HG03571 (cell line): ENCODE measurements around the gene EVI5L.
"Not testable (repeated sequence)": the region's sequence is repeated elsewhere in the genome, so short reads cannot be mapped to it uniquely, and the experiment has no call there.

Experiments
- ATAC-seq: cut with Tn5 transposase; IDR thresholded peaks from one replicate; pipeline ENCODE4 v1.9.1; 2021; ENCODE audit not compliant: unreplicated experiment

EVI5L gene

DNA sequence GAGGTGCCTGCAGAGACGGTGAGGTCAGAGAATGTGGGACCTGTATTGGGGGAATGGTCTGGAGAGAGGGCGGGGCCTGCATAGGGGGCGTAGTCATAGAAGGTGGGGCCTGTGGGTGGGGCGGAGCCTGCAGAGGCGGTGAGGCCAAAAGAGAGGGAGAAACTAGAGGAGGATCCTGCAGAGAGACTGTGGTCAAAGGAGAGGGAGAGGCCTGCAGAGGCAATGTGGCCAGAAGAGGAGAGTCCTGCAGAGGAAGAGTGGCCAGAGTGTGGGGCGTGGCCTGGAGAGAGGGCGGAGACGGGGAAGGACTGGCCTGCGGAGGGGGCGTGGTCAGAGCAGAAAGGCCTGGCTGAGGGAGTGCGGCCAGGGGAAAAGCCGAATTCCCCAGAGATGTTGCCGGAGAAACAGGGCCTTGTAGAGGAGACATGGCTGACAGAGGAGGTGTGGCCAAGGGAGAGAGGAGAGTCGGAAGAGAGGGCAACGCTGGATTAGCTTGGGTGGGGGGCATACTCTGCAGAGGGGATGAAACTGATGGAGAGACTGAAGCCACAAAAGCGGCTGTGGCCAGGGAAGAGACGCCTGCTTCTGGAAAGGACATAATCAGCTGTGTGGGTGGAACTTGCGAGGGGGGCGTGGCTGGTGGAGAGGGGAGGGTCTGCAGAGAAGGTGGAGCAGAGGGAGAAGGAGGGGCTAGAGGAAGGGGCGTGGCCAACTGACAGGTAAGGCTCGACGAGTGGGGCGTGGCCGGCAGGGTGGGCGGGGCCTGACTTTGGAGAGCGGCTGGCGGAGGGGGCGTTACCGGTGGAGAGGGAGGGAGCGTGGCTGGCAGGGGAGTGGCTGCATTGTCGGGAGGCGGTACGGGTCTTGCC, 41.7 kb downstream of the EVI5L start:
- no peak for ATAC-seq

DNA sequence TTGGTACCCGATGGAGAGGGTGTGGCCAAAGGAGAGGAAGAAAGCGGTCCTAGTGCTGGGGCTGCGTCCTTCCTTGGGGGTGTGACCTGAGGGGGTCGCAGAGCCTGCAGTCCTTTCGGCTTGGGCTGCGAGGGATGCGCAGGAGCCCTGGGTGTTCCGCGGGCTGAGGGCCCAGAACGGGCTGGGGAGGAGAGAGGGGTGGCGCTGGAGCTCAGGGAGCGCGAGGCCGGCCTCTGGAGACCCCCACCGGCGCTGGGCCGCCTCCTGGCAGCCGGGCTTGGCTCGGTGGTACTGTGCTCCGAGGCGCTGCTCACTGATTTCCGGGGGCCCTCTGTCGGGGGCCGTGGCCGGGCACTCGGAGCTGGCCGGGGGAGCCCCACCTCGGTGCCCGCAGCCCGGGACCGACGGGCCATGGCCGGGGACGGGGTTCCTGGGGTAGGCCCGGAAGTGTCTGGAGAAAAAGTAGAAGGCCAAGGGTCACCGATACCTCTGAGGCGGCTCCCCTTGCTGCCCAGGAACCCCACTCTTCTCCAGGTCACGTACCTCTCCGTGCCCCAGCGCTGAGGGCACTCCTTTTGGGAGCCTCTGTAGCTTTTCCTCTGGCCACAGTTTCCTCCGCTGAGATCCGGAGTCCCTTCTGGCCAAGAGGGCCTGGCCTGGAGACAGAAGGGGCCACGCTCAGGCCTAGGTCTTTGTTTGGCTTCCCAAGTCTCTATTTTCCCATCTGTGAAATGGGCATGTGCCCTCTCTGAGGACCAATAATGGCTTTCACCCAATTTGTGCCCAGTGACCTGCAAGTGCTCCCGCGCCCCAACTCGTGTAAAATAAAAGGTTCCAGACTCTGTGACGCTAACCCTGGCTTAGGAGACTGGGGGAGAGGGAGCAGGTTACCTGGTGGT, 42.5 kb downstream of the EVI5L start:
- ATAC-seq, result no peak

- no peak for ATAC-seq
Measured at GRCh38 chr19:7873304-7874075, 43.5 kb downstream of the EVI5L start.

DNA sequence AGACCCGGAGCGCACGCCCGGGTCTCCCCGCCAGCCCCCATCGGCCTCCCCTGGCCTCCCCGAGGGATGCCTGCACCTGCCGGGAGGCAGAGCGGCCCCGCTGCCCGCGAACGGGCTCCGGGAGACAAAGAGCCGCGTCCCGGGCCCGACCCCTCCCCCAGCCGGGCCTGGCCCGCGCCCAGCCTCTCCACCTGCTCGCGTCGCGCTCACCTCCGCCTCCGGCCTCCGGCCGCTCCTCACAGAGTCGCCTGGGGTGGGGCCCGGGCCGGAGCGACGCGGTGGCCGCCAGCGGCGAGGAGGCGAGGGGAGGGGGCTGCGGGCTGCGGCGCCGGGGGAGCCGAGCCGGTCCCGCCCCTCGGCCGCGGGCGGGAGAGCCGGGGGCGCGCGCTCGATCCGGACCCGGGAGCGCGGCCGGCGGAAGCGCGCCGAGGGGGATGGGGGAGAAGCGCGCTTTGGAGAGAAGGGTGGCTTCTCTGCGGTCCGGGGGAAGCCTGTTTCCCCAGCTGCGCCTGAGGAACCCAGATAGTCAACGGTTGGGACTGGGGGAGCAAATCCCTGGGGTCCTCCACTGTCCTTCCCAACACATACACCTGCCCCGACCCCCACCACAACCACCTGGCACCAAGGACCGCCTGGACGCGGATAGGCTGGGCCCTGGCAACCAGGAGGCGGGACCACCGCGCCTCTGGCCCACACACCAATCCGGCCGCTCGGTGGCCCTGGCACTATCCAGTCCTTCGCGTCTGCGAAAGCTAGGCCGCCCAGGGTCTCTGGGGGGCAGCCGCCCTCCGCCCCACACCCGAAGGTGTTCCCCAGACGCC, 44.3 kb downstream of the EVI5L start, which contains the start of gene PRR36:
Gene PRR36 (minus strand): TSS at position 315 of the 821 bp plus-strand sequence. CDS start 701 bp downstream, outside the sequence.
- no peak for ATAC-seq

GRCh38 chr19:7874897-7875273, 44.9 kb downstream of the EVI5L start:
- ATAC-seq, result no peak

GRCh38 chr19:7877249-7877836, 47.3 kb downstream of the EVI5L start:
- no peak for ATAC-seq

DNA sequence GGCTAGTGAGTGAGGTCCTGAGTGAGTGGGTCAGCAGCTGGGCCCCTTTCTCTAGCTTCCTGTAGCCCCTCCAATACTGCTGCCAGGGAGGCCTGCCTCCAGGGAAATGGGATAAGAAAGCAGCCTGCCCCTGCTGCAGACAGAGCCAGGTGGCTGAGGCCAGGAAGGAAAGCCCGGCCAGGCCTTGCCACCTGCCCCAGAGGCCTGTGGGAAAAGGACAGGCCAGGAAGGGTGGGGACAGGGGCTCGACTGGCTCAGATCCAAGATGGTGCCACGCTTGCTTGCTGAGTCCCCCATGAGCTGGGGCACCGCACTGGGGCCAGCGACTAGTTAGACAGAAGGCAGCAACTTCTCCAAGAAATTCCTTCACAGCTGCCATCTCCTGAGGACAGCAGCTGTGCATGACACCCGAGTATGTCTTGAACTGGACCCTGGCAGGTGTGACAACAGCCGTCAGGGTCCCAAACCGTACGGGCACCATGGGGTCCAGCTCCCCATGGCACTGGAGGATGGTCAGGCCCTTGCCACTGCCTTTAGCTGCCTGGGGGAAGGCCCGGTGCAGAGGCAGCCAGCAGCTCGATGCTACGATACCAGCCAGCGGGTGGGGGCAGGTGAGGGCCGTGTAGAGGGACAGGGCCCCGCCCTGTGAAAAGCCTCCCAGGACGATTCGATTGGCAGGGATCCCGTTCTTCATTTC, 49.2 kb downstream of the EVI5L start:
- ATAC-seq, result no peak

DNA sequence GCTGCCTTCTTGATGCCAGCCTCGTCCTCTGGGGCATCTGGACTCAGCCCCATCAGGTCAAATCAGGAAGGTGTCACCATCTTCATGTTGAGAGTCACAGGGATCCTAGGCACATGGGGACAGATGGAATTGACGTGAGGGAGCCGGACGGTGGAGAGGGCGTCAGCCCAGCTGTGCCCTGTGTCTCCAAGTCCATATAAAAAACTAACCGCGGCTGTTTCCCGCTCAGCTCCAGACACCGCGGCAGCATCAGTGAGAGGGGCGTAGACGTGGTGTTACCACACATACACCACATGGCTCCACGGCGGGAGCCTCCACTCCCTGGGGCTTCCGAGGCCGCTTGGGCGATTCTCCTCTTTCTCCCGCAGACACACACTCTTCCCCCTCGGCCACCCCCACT, 49.8 kb downstream of the EVI5L start:
- no peak for ATAC-seq

DNA sequence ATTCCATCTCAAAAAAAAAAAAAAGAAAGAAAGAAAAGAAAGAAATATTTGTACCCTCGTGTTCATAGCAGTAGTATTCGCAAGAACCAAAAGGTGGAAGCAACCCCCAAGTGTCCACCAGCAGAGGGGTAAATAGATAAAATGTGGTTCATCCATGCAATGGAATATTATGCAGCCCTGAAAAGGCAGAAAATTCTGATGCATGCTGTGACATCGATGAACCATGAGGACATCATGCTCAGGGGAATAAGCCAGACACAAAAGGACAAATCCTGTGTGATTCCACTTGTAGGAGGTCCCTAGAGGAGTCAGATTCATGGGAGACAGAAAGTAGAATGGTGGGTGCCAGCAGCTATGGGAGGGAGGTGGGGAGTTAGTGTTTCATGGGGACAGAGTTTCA, 51.9 kb downstream of the EVI5L start:
- ATAC-seq, result no peak

DNA sequence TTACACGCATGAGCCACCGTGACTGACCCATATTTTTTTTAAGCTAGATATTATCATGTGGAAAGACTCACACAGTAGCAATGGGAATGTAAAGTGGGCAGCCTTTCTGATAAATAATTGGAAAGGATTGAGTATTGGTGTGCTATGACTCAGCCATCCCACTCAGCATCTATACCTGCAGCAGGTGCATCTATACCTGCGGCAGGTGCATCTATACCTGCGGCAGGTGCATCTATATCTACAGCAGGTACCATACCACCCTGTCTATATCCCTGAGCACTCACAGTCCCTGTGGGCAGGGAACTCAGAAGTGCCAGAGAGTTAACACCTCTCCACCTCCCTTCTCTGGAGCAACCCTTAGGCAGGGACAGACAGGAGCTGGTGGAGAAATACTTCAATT, 53.1 kb downstream of the EVI5L start:
- ATAC-seq, result no peak

DNA sequence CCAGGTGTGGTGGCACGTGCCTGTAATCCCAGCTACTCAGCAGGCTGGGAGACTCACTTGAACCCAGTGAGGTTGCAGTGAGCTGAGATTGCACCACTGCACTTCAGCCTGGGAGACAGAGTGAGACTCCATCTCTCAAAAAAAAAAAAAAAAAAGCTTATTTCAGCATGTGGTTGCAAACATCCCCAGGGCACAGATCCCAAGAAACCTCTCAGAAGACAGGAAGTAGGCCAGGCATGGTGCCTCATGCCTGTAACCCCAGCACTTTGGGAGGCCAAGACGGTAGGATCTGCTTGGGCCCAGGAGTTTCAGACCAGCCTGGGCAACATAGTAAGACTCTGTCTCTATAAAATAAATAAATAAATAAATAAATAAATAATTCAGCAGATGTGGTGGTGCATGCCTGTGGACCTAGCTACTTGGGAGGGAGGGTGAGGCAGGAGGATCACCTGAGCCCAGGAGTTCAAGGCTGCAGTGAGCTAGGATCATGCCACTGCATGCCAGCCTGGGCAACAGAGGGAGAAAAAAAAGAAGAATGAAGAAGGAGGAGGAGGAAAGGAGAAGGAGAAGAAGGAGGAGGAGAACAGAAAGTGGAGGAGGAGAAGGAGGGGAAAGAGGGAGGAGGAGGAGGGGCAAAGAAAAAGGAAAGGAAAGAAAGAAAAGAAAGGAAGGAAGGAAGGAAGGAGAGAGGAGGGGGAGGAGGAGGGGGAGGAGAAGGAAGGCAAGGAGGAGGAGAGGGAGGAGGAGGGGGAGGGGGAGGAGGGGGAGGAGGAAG, 54.0 kb downstream of the EVI5L start:
- ATAC-seq, result no peak

GRCh38 chr19:7885818-7886217, 55.8 kb downstream of the EVI5L start:
- no peak for ATAC-seq

GRCh38 chr19:7887408-7888144, 57.6 kb downstream of the EVI5L start:
- no peak for ATAC-seq

DNA sequence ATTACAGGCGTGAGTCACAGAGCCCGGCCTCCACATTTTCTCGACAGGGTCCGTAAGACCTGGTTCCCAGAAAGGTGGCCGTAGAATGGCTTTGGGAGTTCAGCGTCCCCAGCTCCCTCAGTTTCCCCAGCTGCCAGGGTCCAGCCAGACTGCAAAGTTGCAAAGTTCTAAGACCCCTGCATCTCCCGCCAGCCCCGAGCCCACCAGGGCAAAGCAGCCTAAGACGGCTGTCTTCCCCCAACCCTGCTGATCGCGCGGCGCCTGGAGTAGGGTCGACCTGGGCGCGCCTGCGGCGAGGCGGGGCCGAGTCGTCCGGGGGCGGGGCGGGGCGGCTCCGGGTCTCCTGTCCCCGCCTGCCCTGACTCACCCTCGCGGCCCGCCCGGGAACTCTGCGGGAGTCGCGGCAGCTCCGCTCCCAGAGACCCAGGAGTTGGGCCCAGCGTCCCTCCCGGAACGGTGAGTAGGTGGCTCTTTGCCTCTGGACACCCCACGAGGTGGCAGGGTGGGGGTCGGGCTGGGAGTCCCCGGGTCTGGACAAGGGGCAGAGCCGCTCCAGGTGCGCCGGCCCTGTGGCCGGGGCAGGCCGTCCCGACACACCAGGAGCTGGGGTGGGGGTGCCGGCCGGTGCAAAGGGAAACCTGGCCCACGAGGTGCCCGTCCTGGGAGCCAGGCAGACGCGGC, 58.3 kb downstream of the EVI5L start, which contains the start of gene LRRC8E:
Gene LRRC8E (plus strand): TSS at position 366 of the 681 bp plus-strand sequence. CDS start 7,094 bp downstream, outside the sequence.
- ATAC-seq, result no peak

DNA sequence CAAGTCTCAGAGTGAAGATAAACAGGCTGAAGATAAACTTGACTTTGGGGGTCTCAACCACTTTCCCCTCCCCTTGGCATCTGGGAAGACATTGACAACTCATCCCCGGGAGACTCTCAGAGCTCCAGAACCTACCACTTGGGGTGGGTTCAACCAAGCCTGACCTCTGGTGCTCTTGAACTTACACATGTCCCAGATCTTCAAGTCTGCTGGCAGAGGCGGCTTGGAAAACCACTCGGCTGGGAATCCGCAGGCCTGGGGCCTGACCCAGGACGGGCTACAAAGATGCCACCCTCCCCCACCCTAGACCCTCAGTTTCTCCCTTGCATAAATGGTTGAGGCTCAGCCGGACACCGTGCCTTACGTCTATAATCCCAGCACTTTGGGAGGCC, 58.8 kb downstream of the EVI5L start:
- no peak for ATAC-seq

GRCh38 chr19:7893362-7894101, 63.5 kb downstream of the EVI5L start:
- not testable (repeated sequence) for ATAC-seq
